CD4-positive, alpha-beta T cell (primary cell): Measurements from ENCODE around the gene SLC4A7. TPM values are rescaled to one million over a fixed set of nuclear protein-coding genes. Genes with fewer than 3 reads are reported as not detected.
"Not testable (repeated sequence)": the region's sequence is repeated elsewhere in the genome, so short reads cannot be mapped to it uniquely, and the experiment has no call there.

ENCODE experiments used
- ATAC-seq: fragments of 200-7000 bp; cut with Tn5 transposase; one replicate; pipeline ENCODE4 v1.10.0; 2022; ENCODE audit warnings: mild to moderate bottlenecking; ENCODE audit not compliant: poor library complexity
- CTCF ChIA-PET: fragments of 350-600 bp; sonication (Branson Sonifier 250); formaldehyde crosslinking; loops from one replicate; lab custom pipeline; 2021; ENCODE audit warnings: antibody characterized with exemption, inconsistent platforms; lab: Charles Lee
- POLR2A ChIA-PET: fragments of 350-600 bp; sonication (Branson Sonifier 250); formaldehyde crosslinking; loops from one replicate; lab custom pipeline; 2021; ENCODE audit warnings: antibody characterized with exemption, inconsistent platforms; lab: Charles Lee
- DNase-seq, 14 experiments: peaks; one replicate each; pipeline ENCODE4 v3.0.0-alpha.2; 2013 to 2020; ENCODE audit warnings: mixed read lengths in 2 of 14
- H3K27ac ChIP-seq, 2 donors: one replicate each; pipeline versions ENCODE4 v1.5.1 to v1.7.0; 2013; ENCODE audit warnings: low read length in 2 of 2, low read depth in 1 of 2, mild to moderate bottlenecking in 1 of 2
- H3K27me3 ChIP-seq, 2 experiments: 1 replicate in 1 of 2; 2 replicates in 1 of 2; pipeline versions ENCODE4 v1.6.1 to v1.7.0; 2013; ENCODE audit warnings: low read length in 2 of 2, control low read depth in 1 of 2, mild to moderate bottlenecking in 1 of 2, moderate library complexity in 1 of 2; ENCODE audit not compliant: insufficient read depth in 2 of 2, control insufficient read depth in 1 of 2
- H3K36me3 ChIP-seq: one replicate; pipeline ENCODE4 v1.6.1; 2013; ENCODE audit warnings: low read length, control low read depth; ENCODE audit not compliant: insufficient read depth
- H3K4me1 ChIP-seq: one replicate; pipeline ENCODE4 v1.6.1; 2013; ENCODE audit warnings: low read length, control low read depth; ENCODE audit not compliant: insufficient read depth
- H3K4me3 ChIP-seq: one replicate; pipeline ENCODE4 v1.5.1; 2013; ENCODE audit warnings: mild to moderate bottlenecking, low read length, moderate library complexity
- H3K9me3 ChIP-seq, 2 experiments: 1 replicate in 1 of 2; 2 replicates in 1 of 2; pipeline versions ENCODE4 v1.6.1 to v1.7.0; 2013; ENCODE audit warnings: low read length in 2 of 2, mild to moderate bottlenecking in 2 of 2, control low read depth in 1 of 2, moderate library complexity in 1 of 2; ENCODE audit not compliant: control insufficient read depth in 1 of 2, insufficient read depth in 1 of 2
- H3K27ac Mint-ChIP-seq: one replicate; pipeline ENCODE4 v1.8.0; 2020; ENCODE audit warnings: mixed read lengths
- H3K27me3 Mint-ChIP-seq: one replicate; pipeline ENCODE4 v1.8.0; 2021; ENCODE audit warnings: mixed read lengths
- H3K36me3 Mint-ChIP-seq: one replicate; pipeline ENCODE4 v1.8.0; 2021; ENCODE audit warnings: low read depth, mixed read lengths
- H3K4me1 Mint-ChIP-seq: one replicate; pipeline ENCODE4 v1.8.0; 2021; ENCODE audit warnings: low read depth, mixed read lengths
- H3K4me3 Mint-ChIP-seq: one replicate; pipeline ENCODE4 v1.8.0; 2020; ENCODE audit warnings: mild to moderate bottlenecking, mixed read lengths
- H3K9me3 Mint-ChIP-seq: one replicate; pipeline ENCODE4 v1.8.0; 2020; ENCODE audit warnings: mixed read lengths
- CTCF ChIP-seq: fragments of 200-600 bp; IDR thresholded peaks from one replicate; pipeline ENCODE4 v1.8.0; 2022; ENCODE audit warnings: antibody characterized with exemption, mild to moderate bottlenecking
- intact Hi-C, 2 experiments: fragments of 100-400 bp; cut with DNase I in 1 of 2; cut with micrococcal nuclease in 1 of 2; formaldehyde crosslinking; loops; one replicate each; pipeline versions ENCODE4 v1.15.1 to v1.9.0; 2023 to 2025; cut with DNase I, micrococcal nuclease
- total RNA-seq, 174 experiments: library from RNA in 2 of 174; stranded (reverse) in 2 of 174; gene quantifications; one replicate each; pipeline ENCODE4 v1.2.3 and lab custom pipeline; 2021 to 2026

SLC4A7 gene
- total RNA-seq, 2 experiments from 2014 or later: 37.0 to 38.3 TPM

- Histone ChIP-seq H3K9me3 (no peaks in the 10 kb centered on the region), H3K27ac (no peak overlapping the region), H3K4me3 (no peak overlapping the region), H3K36me3 (peaks cover 55% of the 10 kb centered on the region), H3K4me1 (no peaks in the 10 kb centered on the region), H3K27me3 (no peaks in the 10 kb centered on the region)
- Mint-ChIP-seq H3K9me3 (no peaks in the 10 kb centered on the region), H3K4me3 (no peak overlapping the region), H3K4me1 (no peaks in the 10 kb centered on the region), H3K27me3 (no peaks in the 10 kb centered on the region), H3K36me3 (peaks cover 80% of the 10 kb centered on the region), H3K27ac (no peak overlapping the region)
- no peak for DNase-seq
- ChIA-PET CTCF (no interaction called here), POLR2A (no interaction called here)
- ATAC-seq: no peak
- TF ChIP-seq CTCF: no peak
- intact Hi-C loops: no loop called here
Measured at GRCh38 chr3:27422617-27423016, 61.6 kb downstream of the SLC4A7 start.

- H3K4me1 ChIP-seq: no peaks in the 10 kb centered on the region
- H3K27me3 Mint-ChIP-seq: no peaks in the 10 kb centered on the region
- no peaks in the 10 kb centered on the region for H3K27me3 ChIP-seq
- DNase-seq (no peak), ATAC-seq (no peak)
- H3K4me3 ChIP-seq: no peak overlapping the region
- peaks cover 79% of the 10 kb centered on the region for H3K36me3 Mint-ChIP-seq
- no peak overlapping the region for H3K27ac ChIP-seq
- intact Hi-C loops: no loop called here
- H3K4me1 Mint-ChIP-seq: peaks cover 6% of the 10 kb centered on the region
- peaks cover 59% of the 10 kb centered on the region for H3K36me3 ChIP-seq
- H3K9me3 Mint-ChIP-seq: no peaks in the 10 kb centered on the region
- CTCF ChIA-PET: no interaction called here
- H3K27ac Mint-ChIP-seq: no peak overlapping the region
- H3K9me3 ChIP-seq: no peaks in the 10 kb centered on the region
- TF ChIP-seq CTCF: no peak
- POLR2A ChIA-PET: no interaction called here
- H3K4me3 Mint-ChIP-seq: no peak overlapping the region
Measured at GRCh38 chr3:27415202-27415601, 69.0 kb downstream of the SLC4A7 start.

- no peak overlapping the region for H3K27ac ChIP-seq
- H3K36me3 Mint-ChIP-seq: peaks cover 79% of the 10 kb centered on the region
- TF ChIP-seq CTCF: no peak
Measured at GRCh38 chr3:27392950-27393679, 91.1 kb downstream of the SLC4A7 start.

GRCh38 chr3:27392414-27392813, 91.8 kb downstream of the SLC4A7 start:
- ATAC-seq, intact Hi-C loops, H3K4me3 ChIP-seq, CTCF ChIA-PET, H3K4me1 ChIP-seq, DNase-seq, H3K27me3 Mint-ChIP-seq, H3K4me1 Mint-ChIP-seq, H3K4me3 Mint-ChIP-seq, POLR2A ChIA-PET, H3K27me3 ChIP-seq, H3K9me3 Mint-ChIP-seq, H3K9me3 ChIP-seq, H3K27ac ChIP-seq: not testable (repeated sequence)
- Mint-ChIP-seq H3K36me3 (peaks cover 79% of the 10 kb centered on the region), H3K27ac (peak overlapping the region; percentile 32)
- peaks cover 68% of the 10 kb centered on the region for H3K36me3 ChIP-seq

More at GRCh38 chr3:27392950-27393679, 91.1 kb downstream of the SLC4A7 start:
- intact Hi-C loops: no loop called here
- H3K4me1 ChIP-seq: no peaks in the 10 kb centered on the region
- no peak for ATAC-seq
- no peaks in the 10 kb centered on the region for H3K9me3 ChIP-seq
- no peak overlapping the region for H3K27ac Mint-ChIP-seq
- H3K27me3 ChIP-seq: no peaks in the 10 kb centered on the region
- POLR2A ChIA-PET: interaction anchor here (0.6 kb wide), 1 partner anchor 292 kb away, joined by 3 read pairs; no protein-coding TSS in a partner anchor
- CTCF ChIA-PET: no interaction called here
- H3K36me3 ChIP-seq: peaks cover 69% of the 10 kb centered on the region
- H3K9me3 Mint-ChIP-seq: no peaks in the 10 kb centered on the region
- no peaks in the 10 kb centered on the region for H3K4me1 Mint-ChIP-seq
- H3K4me3 ChIP-seq: no peak overlapping the region
- no peak overlapping the region for H3K4me3 Mint-ChIP-seq
- H3K27me3 Mint-ChIP-seq: no peaks in the 10 kb centered on the region
- DNase-seq: no peak
